Hepatocyte (in vitro differentiated cells): ENCODE measurements around the gene OSBPL10. TPM values are rescaled to one million over a fixed set of nuclear protein-coding genes. Genes with fewer than 3 reads are reported as not detected.

Experiments
- DNase-seq: peaks from one replicate; pipeline ENCODE4 v3.0.0-alpha.2; 2016; ENCODE audit warnings: low spot score
- H2AFZ ChIP-seq: fragments of 200-600 bp; sonication (generic); 2 replicates; pipeline ENCODE4 v1.6.0; 2016; ENCODE audit warnings: antibody characterized with exemption, mild to moderate bottlenecking
- H3K27ac ChIP-seq: fragments of 200-600 bp; sonication (generic); 2 replicates; pipeline ENCODE4 v1.5.1; 2016; ENCODE audit warnings: mild to moderate bottlenecking
- H3K27me3 ChIP-seq: fragments of 200-600 bp; sonication (generic); 2 replicates; pipeline ENCODE4 v1.6.1; 2016
- H3K36me3 ChIP-seq: fragments of 200-600 bp; sonication (generic); replicated peaks from 2 replicates; pipeline ENCODE4 v1.5.1; 2016; ENCODE audit warnings: low read depth; ENCODE audit not compliant: insufficient read depth
- H3K4me1 ChIP-seq: fragments of 200-600 bp; sonication (generic); 2 replicates; pipeline ENCODE4 v1.5.1; 2016; ENCODE audit warnings: mild to moderate bottlenecking, moderate library complexity; ENCODE audit not compliant: insufficient read depth
- H3K4me2 ChIP-seq: fragments of 200-600 bp; sonication (generic); 2 replicates; pipeline ENCODE4 v1.6.0; 2016
- H3K4me3 ChIP-seq: fragments of 200-600 bp; sonication (generic); 2 replicates; pipeline ENCODE4 v1.5.1; 2016; ENCODE audit warnings: mild to moderate bottlenecking
- H3K79me2 ChIP-seq: fragments of 200-600 bp; sonication (generic); 2 replicates; pipeline ENCODE4 v1.6.0; 2017; ENCODE audit warnings: mild to moderate bottlenecking
- H3K9me2 ChIP-seq: fragments of 200-600 bp; sonication (generic); replicated peaks from 2 replicates; pipeline ENCODE4 v1.6.0; 2017; ENCODE audit warnings: mild to moderate bottlenecking; ENCODE audit not compliant: insufficient read depth
- H3K9me3 ChIP-seq: fragments of 200-600 bp; sonication (generic); 2 replicates; pipeline ENCODE4 v1.5.1; 2016; ENCODE audit warnings: low read depth, mild to moderate bottlenecking
- H4K20me1 ChIP-seq: fragments of 200-600 bp; sonication (generic); 2 replicates; pipeline ENCODE4 v1.6.0; 2016; ENCODE audit warnings: mild to moderate bottlenecking; ENCODE audit not compliant: insufficient read depth, poor library complexity, severe bottlenecking
- CTCF ChIP-seq: fragments of 200-600 bp; sonication (generic); IDR thresholded peaks from 2 replicates; pipeline ENCODE4 v1.5.1; 2016; ENCODE audit warnings: antibody characterized with exemption, mild to moderate bottlenecking; ENCODE audit not compliant: poor library complexity
- EZH2 ChIP-seq: fragments of 200-600 bp; sonication (generic); IDR thresholded peaks from 2 replicates; pipeline ENCODE4 v1.6.1; 2016; ENCODE audit warnings: antibody characterized with exemption, mild to moderate bottlenecking, borderline replicate concordance
- EZH2phosphoT487 ChIP-seq: fragments of 200-600 bp; sonication (generic); IDR thresholded peaks from one replicate; pipeline ENCODE4 v1.6.1; 2018; ENCODE audit warnings: antibody characterized with exemption, mild to moderate bottlenecking, low read depth, moderate library complexity; ENCODE audit not compliant: unreplicated experiment, severe bottlenecking
- WGBS: methylation state at CpG from one replicate; pipeline ENCODE4 v1.1.6; 2016; ENCODE audit warnings: low lambda C conversion rate; ENCODE audit errors: missing lambda C conversion rate; 5-methylcytosine and 5-hydroxymethylcytosine counted together
- polyA plus RNA-seq: library from polyadenylated mRNA; unstranded; fragments of >200 nt; fragmentation: Nextera tagmentation; extraction: Ambion mirVana; gene quantifications from 2 replicates; pipeline ENCODE4 v1.2.1, GENCODE V29; 2016
- total RNA-seq: library from RNA; depleted of rRNA; stranded (reverse); fragments of >200 nt; gene quantifications from 2 replicates; pipeline ENCODE4 v1.2.3, GENCODE V29; 2014

Gene OSBPL10
- total and polyA plus RNA-seq, 2 experiments from 2014 or later: 18.2 to 32.8 TPM

- no peak for TF ChIP-seq EZH2phosphoT487
- TF ChIP-seq CTCF: no peak
- TF ChIP-seq EZH2: no peak
- Histone ChIP-seq H3K4me2 (no peak overlapping the region), H4K20me1 (no peaks in the 10 kb centered on the region), H2AFZ (no peak overlapping the region), H3K27me3 (no peaks in the 10 kb centered on the region), H3K27ac (no peak overlapping the region), H3K4me1 (peaks cover 4% of the 10 kb centered on the region), H3K9me2 (no peaks in the 10 kb centered on the region), H3K9me3 (no peaks in the 10 kb centered on the region), H3K4me3 (no peak overlapping the region), H3K36me3 (no peaks in the 10 kb centered on the region), H3K79me2 (peaks cover 64% of the 10 kb centered on the region)
- WGBS: 88% methylated on average over 4 of the region's 4 CpGs
- DNase-seq: no peak
Observed at GRCh38 chr3:31882431-31882830, 98.6 kb downstream of the OSBPL10 start.

- no peaks in the 10 kb centered on the region for H3K9me2 ChIP-seq
- WGBS: 96% methylated on average over 4 of the region's 4 CpGs
- no peaks in the 10 kb centered on the region for H3K27me3 ChIP-seq
- peaks cover 4% of the 10 kb centered on the region for H3K4me1 ChIP-seq
- no peaks in the 10 kb centered on the region for H3K36me3 ChIP-seq
- no peak overlapping the region for H2AFZ ChIP-seq
- H3K4me2 ChIP-seq: no peak overlapping the region
- H3K4me3 ChIP-seq: no peak overlapping the region
- H4K20me1 ChIP-seq: no peaks in the 10 kb centered on the region
- peaks cover 50% of the 10 kb centered on the region for H3K79me2 ChIP-seq
- H3K9me3 ChIP-seq: no peaks in the 10 kb centered on the region
- no peak for DNase-seq
- no peak overlapping the region for H3K27ac ChIP-seq
- TF ChIP-seq EZH2: no peak
- no peak for TF ChIP-seq EZH2phosphoT487
- no peak for TF ChIP-seq CTCF
Observed at GRCh38 chr3:31880482-31881078, 100.5 kb downstream of the OSBPL10 start.

- H3K36me3 ChIP-seq: no peaks in the 10 kb centered on the region
- no peak overlapping the region for H2AFZ ChIP-seq
- H3K4me2 ChIP-seq: no peak overlapping the region
- H3K9me3 ChIP-seq: no peaks in the 10 kb centered on the region
- DNase-seq: peak; percentile 17
- H3K4me3 ChIP-seq: no peak overlapping the region
- TF ChIP-seq EZH2phosphoT487 (no peak), CTCF (no peak), EZH2 (no peak)
- H3K4me1 ChIP-seq: peaks cover 4% of the 10 kb centered on the region
- H3K27ac ChIP-seq: no peak overlapping the region
- no peaks in the 10 kb centered on the region for H3K27me3 ChIP-seq
- H4K20me1 ChIP-seq: no peaks in the 10 kb centered on the region
- peaks cover 45% of the 10 kb centered on the region for H3K79me2 ChIP-seq
- 97% methylated on average over 4 of the region's 4 CpGs for WGBS
- no peaks in the 10 kb centered on the region for H3K9me2 ChIP-seq
Observed at GRCh38 chr3:31880020-31880419, 101.0 kb downstream of the OSBPL10 start.

GRCh38 chr3:31879365-31879764 lies 101.7 kb downstream of the OSBPL10 start:
- DNase-seq: no peak
- Histone ChIP-seq H3K27me3 (no peaks in the 10 kb centered on the region), H3K36me3 (no peaks in the 10 kb centered on the region), H3K9me2 (no peaks in the 10 kb centered on the region), H3K9me3 (no peaks in the 10 kb centered on the region), H3K79me2 (peaks cover 39% of the 10 kb centered on the region), H3K4me3 (no peak overlapping the region), H4K20me1 (no peaks in the 10 kb centered on the region), H3K4me1 (peaks cover under 1% of the 10 kb centered on the region), H2AFZ (no peak overlapping the region), H3K27ac (no peak overlapping the region), H3K4me2 (no peak overlapping the region)
- no peak for TF ChIP-seq EZH2
- TF ChIP-seq CTCF: no peak
- TF ChIP-seq EZH2phosphoT487: no peak
- WGBS: 91% methylated on average over 6 of the region's 6 CpGs
